Measurements from ENCODE around the gene MMADHC. TPM values are rescaled to one million over a fixed set of nuclear protein-coding genes. Genes with fewer than 3 reads are reported as not detected.

The MMADHC gene
- total and polyA plus RNA-seq, 2 experiments from 2014 or later, result 138 to 158 TPM

GRCh38 chr2:149629026-149629425 is 41.5 kb upstream of the MMADHC start:
- Histone ChIP-seq H2AFZ (no peak overlapping the region), H3K79me2 (no peaks in the 10 kb centered on the region)

DNA sequence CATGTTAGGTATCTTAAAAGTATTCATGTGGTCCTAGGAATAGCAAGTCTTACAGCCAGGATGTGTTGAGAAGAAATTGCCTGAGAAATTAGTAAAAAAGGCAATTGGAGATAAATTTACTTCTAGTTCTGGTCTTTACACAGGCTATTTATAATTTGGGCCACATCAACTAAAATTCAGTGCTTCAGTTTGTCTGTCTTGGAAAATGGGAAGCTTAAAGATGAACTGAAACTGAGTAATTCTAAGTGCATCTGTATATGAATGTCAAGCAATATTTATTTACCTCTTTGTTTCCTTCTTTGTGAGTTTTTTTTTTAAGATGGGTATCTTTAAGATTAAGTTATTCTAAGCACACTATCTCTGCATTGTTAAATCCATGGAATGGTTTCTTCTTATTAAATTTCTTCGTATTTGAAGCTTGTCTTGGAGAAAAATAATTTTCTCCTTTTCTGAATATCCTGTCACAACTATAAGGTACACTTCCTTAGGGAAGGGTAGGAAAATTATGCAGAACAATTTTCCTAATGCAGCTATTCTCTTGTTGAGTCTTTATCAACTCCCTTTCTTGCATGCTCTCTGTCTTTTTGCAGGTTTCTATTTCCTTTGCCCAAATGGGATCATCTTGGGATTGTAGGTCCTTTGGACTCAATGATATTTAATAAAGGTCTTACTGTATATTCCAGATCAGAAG is 39.7 kb upstream of the MMADHC start:
- WGBS (ENCODE audit: low lambda C conversion rate, missing lambda C conversion rate), result 100% methylated on average over 1 of the region's 1 CpG
- Histone ChIP-seq H3K27me3 (no peaks in the 10 kb centered on the region), H3K36me3 (replicated peaks; ENCODE audit: insufficient read depth, low read depth) (no peaks in the 10 kb centered on the region), H3K4me3 (no peak overlapping the region), H3K9me3 (ENCODE audit: low read depth) (no peaks in the 10 kb centered on the region), H3K79me2 (no peaks in the 10 kb centered on the region), H3K27ac (no peak overlapping the region), H3K4me1 (ENCODE audit: insufficient read depth) (peaks cover 5% of the 10 kb centered on the region), H4K20me1 (ENCODE audit: insufficient read depth, poor library complexity, severe bottlenecking) (no peaks in the 10 kb centered on the region), H3K4me2 (no peak overlapping the region), H3K9me2 (replicated peaks; ENCODE audit: insufficient read depth) (no peaks in the 10 kb centered on the region), H2AFZ (no peak overlapping the region)
- no peak for TF ChIP-seq EZH2phosphoT487 (IDR thresholded peaks at IDR 0.05; ENCODE audit: low read depth, severe bottlenecking, unreplicated experiment)
- TF ChIP-seq, protein P1, sequence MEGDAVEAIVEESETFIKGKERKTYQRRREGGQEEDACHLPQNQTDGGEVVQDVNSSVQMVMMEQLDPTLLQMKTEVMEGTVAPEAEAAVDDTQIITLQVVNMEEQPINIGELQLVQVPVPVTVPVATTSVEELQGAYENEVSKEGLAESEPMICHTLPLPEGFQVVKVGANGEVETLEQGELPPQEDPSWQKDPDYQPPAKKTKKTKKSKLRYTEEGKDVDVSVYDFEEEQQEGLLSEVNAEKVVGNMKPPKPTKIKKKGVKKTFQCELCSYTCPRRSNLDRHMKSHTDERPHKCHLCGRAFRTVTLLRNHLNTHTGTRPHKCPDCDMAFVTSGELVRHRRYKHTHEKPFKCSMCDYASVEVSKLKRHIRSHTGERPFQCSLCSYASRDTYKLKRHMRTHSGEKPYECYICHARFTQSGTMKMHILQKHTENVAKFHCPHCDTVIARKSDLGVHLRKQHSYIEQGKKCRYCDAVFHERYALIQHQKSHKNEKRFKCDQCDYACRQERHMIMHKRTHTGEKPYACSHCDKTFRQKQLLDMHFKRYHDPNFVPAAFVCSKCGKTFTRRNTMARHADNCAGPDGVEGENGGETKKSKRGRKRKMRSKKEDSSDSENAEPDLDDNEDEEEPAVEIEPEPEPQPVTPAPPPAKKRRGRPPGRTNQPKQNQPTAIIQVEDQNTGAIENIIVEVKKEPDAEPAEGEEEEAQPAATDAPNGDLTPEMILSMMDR (IDR thresholded peaks at IDR 0.05; ENCODE audit: poor library complexity), result no peak
- no peak for TF ChIP-seq EZH2 (IDR thresholded peaks at IDR 0.05; ENCODE audit: borderline replicate concordance)
- no peak for DNase-seq (ENCODE audit: low spot score)

More at GRCh38 chr2:149629026-149629425, 41.5 kb upstream of the MMADHC start:
- DNase-seq (ENCODE audit: low spot score), result no peak
- H3K4me1 ChIP-seq (ENCODE audit: insufficient read depth), result peaks cover 1% of the 10 kb centered on the region
- no peak overlapping the region for H3K4me3 ChIP-seq
- H3K9me2 ChIP-seq (replicated peaks; ENCODE audit: insufficient read depth), result no peaks in the 10 kb centered on the region
- H4K20me1 ChIP-seq (ENCODE audit: insufficient read depth, poor library complexity, severe bottlenecking), result no peaks in the 10 kb centered on the region
- no peaks in the 10 kb centered on the region for H3K36me3 ChIP-seq (replicated peaks; ENCODE audit: insufficient read depth, low read depth)
- H3K27ac ChIP-seq, result no peak overlapping the region
- no peak overlapping the region for H3K4me2 ChIP-seq
- no peaks in the 10 kb centered on the region for H3K27me3 ChIP-seq
- TF ChIP-seq EZH2phosphoT487 (IDR thresholded peaks at IDR 0.05; ENCODE audit: low read depth, severe bottlenecking, unreplicated experiment) (no peak), EZH2 (IDR thresholded peaks at IDR 0.05; ENCODE audit: borderline replicate concordance) (no peak)
- TF ChIP-seq, protein P1 (IDR thresholded peaks at IDR 0.05; ENCODE audit: poor library complexity), result no peak
- H3K9me3 ChIP-seq (ENCODE audit: low read depth), result no peaks in the 10 kb centered on the region

- Histone ChIP-seq H3K27ac (peak overlapping the region; percentile 35), H4K20me1 (ENCODE audit: insufficient read depth, poor library complexity, severe bottlenecking) (no peaks in the 10 kb centered on the region), H3K36me3 (replicated peaks; ENCODE audit: insufficient read depth, low read depth) (no peaks in the 10 kb centered on the region), H3K9me3 (ENCODE audit: low read depth) (no peaks in the 10 kb centered on the region), H2AFZ (peak overlapping the region; percentile 17), H3K4me3 (no peak overlapping the region), H3K79me2 (no peaks in the 10 kb centered on the region), H3K4me1 (ENCODE audit: insufficient read depth) (peaks cover 5% of the 10 kb centered on the region), H3K9me2 (replicated peaks; ENCODE audit: insufficient read depth) (no peaks in the 10 kb centered on the region), H3K27me3 (no peaks in the 10 kb centered on the region), H3K4me2 (peak overlapping the region; percentile 52)
- no peak for TF ChIP-seq EZH2phosphoT487 (IDR thresholded peaks at IDR 0.05; ENCODE audit: low read depth, severe bottlenecking, unreplicated experiment)
- TF ChIP-seq, protein P1 (IDR thresholded peaks at IDR 0.05; ENCODE audit: poor library complexity), result no peak
- TF ChIP-seq EZH2 (IDR thresholded peaks at IDR 0.05; ENCODE audit: borderline replicate concordance), result no peak
- DNase-seq (ENCODE audit: low spot score), result no peak
- 78% methylated on average over 2 of the region's 2 CpGs for WGBS (ENCODE audit: low lambda C conversion rate, missing lambda C conversion rate)
Observed at GRCh38 chr2:149625671-149626070, 38.1 kb upstream of the MMADHC start.

Data from hepatocyte (in vitro differentiated cells).